ENCODE measurements around the gene WDR5.

DNA sequence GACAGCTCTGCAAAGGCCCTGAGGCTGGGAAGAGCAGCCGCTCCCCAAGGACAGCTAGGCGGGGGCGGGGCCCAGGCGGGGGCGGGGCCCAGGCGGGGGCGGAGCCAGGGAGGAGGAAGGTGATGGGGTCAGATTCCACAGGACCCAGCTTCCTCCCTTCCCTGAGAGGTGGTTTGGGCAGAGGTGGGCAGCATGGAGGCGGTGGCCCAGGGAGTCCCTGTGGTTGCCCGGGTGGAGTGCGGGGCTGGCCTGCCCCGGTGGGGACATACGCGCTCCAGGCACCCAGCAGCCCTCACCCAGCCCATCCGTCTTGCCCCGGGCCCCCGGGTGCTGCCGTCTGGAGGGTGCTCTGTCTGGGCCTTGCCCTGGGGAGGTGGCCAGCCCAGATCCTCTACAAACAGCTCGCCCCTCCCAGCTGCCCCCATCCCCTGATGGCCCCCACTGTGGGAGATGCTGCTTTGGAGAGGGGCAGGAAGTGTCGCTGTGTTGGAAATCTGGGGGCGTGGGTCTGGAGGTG is 39.5 kb downstream of the WDR5 start:
- TF ChIP-seq CTCF (IDR thresholded peaks at IDR 0.05) (no peak), POLR2A (IDR thresholded peaks at IDR 0.05) (no peak), POLR2AphosphoS5 (IDR thresholded peaks at IDR 0.05) (no peak), EP300 (IDR thresholded peaks at IDR 0.05) (no peak)
